GM12865 (cell line): Measurements from ENCODE around the gene CREM.
A peak's percentile ranks its signal among the peaks of the same experiment; 100 is the strongest.

Source experiments
- DNase-seq: peaks from one replicate; pipeline ENCODE4 v3.0.0; 2010; ENCODE audit warnings: low read depth
- H3K4me3 ChIP-seq: 2 replicates; pipeline ENCODE4 v1.5.1; 2011; ENCODE audit warnings: mild to moderate bottlenecking, low read depth, low read length, control low read depth
- TF ChIP-seq, protein P1 (sequence below): IDR thresholded peaks from 2 replicates; pipeline ENCODE4 v1.5.1; 2011; ENCODE audit warnings: low read length, control low read depth, low read depth, inconsistent platforms; ENCODE audit not compliant: insufficient read depth; ENCODE audit errors: missing control alignments

Gene CREM

DNA sequence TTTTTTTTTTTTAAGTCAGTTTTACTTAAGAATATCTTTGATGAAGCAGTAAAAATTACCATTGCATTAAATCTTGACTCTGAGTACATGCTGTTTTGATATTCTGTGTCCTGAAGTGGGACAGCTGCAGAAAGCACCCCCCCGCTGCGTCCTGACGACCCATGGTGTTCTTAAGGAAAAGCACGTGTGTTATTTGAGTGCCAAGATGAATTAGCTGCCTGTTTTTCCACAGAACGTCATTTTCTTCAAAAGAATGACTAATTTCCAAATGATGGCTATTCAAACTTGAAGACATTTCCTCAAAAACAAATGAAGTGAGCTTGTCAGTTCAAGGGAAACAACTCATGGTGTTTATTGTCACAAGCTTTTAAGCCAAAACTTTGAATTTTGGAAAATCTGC is 45.9 kb downstream of the CREM start:
- TF ChIP-seq, protein P1, sequence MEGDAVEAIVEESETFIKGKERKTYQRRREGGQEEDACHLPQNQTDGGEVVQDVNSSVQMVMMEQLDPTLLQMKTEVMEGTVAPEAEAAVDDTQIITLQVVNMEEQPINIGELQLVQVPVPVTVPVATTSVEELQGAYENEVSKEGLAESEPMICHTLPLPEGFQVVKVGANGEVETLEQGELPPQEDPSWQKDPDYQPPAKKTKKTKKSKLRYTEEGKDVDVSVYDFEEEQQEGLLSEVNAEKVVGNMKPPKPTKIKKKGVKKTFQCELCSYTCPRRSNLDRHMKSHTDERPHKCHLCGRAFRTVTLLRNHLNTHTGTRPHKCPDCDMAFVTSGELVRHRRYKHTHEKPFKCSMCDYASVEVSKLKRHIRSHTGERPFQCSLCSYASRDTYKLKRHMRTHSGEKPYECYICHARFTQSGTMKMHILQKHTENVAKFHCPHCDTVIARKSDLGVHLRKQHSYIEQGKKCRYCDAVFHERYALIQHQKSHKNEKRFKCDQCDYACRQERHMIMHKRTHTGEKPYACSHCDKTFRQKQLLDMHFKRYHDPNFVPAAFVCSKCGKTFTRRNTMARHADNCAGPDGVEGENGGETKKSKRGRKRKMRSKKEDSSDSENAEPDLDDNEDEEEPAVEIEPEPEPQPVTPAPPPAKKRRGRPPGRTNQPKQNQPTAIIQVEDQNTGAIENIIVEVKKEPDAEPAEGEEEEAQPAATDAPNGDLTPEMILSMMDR: no peak

DNA sequence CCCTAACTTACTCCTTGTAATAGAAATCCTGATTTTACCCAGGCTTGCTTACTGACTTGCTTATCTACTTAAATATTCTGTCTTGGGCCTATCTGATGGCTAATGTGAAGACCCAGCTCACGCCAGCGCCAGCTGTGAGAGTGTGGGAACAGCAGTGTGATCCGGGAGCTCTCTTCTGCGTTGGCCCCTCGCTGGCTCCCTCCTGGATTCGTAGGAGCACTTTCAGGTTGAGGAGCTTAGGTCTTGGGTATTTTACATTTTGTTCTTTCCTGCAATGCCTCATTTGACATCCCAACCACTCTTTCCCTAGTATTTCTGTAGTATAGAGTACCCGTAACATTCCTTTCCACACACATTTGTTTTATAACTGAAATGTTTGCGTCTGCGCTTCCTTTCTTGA is 51.7 kb downstream of the CREM start:
- TF ChIP-seq, protein P1: no peak
- no peak overlapping the region for H3K4me3 ChIP-seq
- DNase-seq: no peak

More for the DNA sequence above, 45.9 kb downstream of the CREM start:
- DNase-seq: no peak
- H3K4me3 ChIP-seq: no peak overlapping the region

- DNase-seq: no peak
- H3K4me3 ChIP-seq: no peak overlapping the region
- TF ChIP-seq, protein P1: no peak
Measured at GRCh38 chr10:35182631-35183510, 56.2 kb downstream of the CREM start.

GRCh38 chr10:35184527-35185171 is 58.0 kb downstream of the CREM start:
- DNase-seq: peak; percentile 44
- TF ChIP-seq, protein P1: no peak
- H3K4me3 ChIP-seq: no peak overlapping the region

DNA sequence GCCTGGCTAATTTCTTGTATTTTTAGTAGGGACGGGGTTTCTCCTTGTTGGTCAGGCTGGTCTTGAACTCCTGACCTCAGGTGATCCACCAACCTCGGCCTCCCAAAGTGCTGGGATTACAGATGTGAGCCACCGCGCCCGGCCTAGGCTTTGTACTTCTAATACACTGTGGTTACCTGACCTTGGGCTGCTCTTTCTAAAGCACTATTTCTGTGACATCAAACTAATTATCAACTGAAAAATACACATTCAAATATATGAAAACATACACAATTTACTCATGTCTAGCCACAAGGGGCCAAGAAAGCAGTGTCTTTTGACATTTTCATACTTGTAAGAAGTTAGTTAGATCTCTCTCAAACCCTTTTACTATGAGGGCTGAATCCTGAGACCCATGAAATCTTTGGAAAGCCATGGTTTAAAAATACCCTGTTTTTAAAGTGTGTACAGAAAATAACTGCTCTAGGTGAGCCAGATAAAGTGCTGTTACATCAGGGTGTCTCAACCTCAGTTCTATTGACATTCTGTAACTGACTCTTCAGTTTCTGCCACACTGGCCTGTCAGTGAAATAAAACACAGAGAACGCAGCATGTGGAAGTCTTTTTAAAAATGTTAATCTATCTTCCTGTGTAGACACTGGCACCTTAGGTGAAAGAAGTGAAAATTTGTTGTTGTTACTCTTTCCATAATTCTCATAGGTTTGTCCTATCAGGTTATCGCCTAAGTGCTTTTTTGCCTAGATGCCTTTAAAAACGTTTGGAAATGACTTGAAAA is 58.8 kb downstream of the CREM start:
- H3K4me3 ChIP-seq: no peak overlapping the region
- DNase-seq: peak; percentile 77
- TF ChIP-seq, protein P1: no peak

DNA sequence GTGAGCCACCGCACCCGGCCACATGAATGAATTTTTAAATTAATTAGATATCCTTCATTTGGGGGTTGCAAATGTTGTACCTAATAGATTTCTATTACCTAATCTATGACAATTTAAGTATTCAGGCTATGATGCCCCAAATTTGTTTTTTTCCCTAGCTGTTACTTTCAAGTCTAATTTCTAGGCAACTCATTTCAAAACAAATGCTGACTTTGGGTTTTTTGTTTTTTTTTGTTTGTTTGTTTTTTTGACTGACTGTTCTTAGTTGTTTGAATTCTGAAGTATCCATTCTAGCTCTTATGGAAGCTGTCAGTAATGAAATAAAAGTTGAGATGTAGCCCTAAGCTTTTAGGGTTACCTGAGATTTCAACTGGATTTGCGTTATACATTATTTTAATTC is 62.3 kb downstream of the CREM start:
- no peak for DNase-seq
- H3K4me3 ChIP-seq: no peak overlapping the region
- TF ChIP-seq, protein P1: no peak
